HCT116 (cell line): ENCODE data around the gene RAB34. TPM values are rescaled to one million over a fixed set of nuclear protein-coding genes. Genes with fewer than 3 reads are reported as not detected.

Source experiments
- ATAC-seq: fragments of 200-7000 bp; cut with Tn5 transposase; 2 replicates; pipeline ENCODE4 v1.9.1; 2020; ENCODE audit warnings: mild to moderate bottlenecking, moderate library complexity
- BruUV-seq: library from RNA; stranded (reverse); fragments of 400-500 nt; replicated peaks from 2 replicates; lab custom pipeline; 2021; lab: Mats Ljungman, UMichigan
- CTCF ChIA-PET: fragments of 300-600 bp; sonication (Branson Sonifier 250); formaldehyde crosslinking; loops from one replicate; lab custom pipeline; 2021; ENCODE audit warnings: antibody characterized with exemption; lab: Charles Lee
- POLR2A ChIA-PET: fragments of 300-600, 350-600 bp; sonication (Branson Sonifier 250); formaldehyde crosslinking; loops from one replicate; lab custom pipeline; 2021; ENCODE audit warnings: antibody characterized with exemption; lab: Charles Lee
- RAD21 ChIA-PET, 2 experiments: fragments of 300-600 bp; sonication (Branson Sonifier 250); formaldehyde crosslinking; loops; one replicate each; lab custom pipeline; 2023; ENCODE audit warnings: low total read pairs in 2 of 2; ENCODE audit not compliant: uncharacterized antibody in 2 of 2, unreplicated experiment in 2 of 2, low non-redundant PET in 1 of 2; lab: Charles Lee
- DNase-seq: peaks from one replicate; pipeline ENCODE4 v3.0.0-alpha.2; 2010; ENCODE audit warnings: low read depth, low spot score
- H2AFZ ChIP-seq: fragments of 200-600 bp; shearing (Covaris generic), sonication (generic); 2 replicates; pipeline ENCODE4 v1.6.1; 2017; ENCODE audit warnings: low read depth, mixed run types, mixed read lengths, antibody characterized with exemption, low read length; ENCODE audit not compliant: poor library complexity, severe bottlenecking
- H3K27ac ChIP-seq: 2 replicates; pipeline ENCODE4 v1.5.1; 2012; ENCODE audit warnings: low read depth, low read length
- H3K27me3 ChIP-seq: fragments of 200-600 bp; sonication (generic); 2 replicates; pipeline ENCODE4 v1.6.1; 2016; ENCODE audit warnings: mixed run types, low read length, mixed read lengths; ENCODE audit not compliant: insufficient read depth
- H3K36me3 ChIP-seq, 2 experiments: fragments of 200-500 bp in 1 of 2; fragments of 200-600 bp in 1 of 2; sonication (Bioruptor generic) in 1 of 2; sonication (generic) in 1 of 2; 2 replicates each; pipeline versions ENCODE4 v1.5.1 to v1.6.1; 2014 to 2016; ENCODE audit warnings: low read length in 2 of 2, inconsistent platforms in 1 of 2, mixed read lengths in 1 of 2, mixed run types in 1 of 2; ENCODE audit not compliant: insufficient read depth in 2 of 2, control insufficient read depth in 1 of 2
- H3K4me1 ChIP-seq, 2 experiments: fragments of 200-600 bp in 1 of 2; sonication (generic) in 1 of 2; 2 replicates each; pipeline versions ENCODE4 v1.5.1 to v1.6.1; 2012 to 2017; ENCODE audit warnings: low read length in 2 of 2, inconsistent platforms in 1 of 2, mild to moderate bottlenecking in 1 of 2, mixed read lengths in 1 of 2, mixed run types in 1 of 2, moderate library complexity in 1 of 2; ENCODE audit not compliant: insufficient read depth in 2 of 2, control insufficient read depth in 1 of 2
- H3K4me2 ChIP-seq: fragments of 200-600 bp; sonication (generic); 2 replicates; pipeline ENCODE4 v1.6.1; 2017; ENCODE audit warnings: mixed run types, low read length, mixed read lengths
- H3K4me3 ChIP-seq, 2 experiments: fragments of 200-600 bp in 1 of 2; sonication (generic) in 1 of 2; replicated peaks in 1 of 2; 2 replicates each; pipeline ENCODE4 v1.5.1; 2011 to 2016; ENCODE audit warnings: low read length in 2 of 2, control low read depth in 1 of 2, low read depth in 1 of 2, mild to moderate bottlenecking in 1 of 2, mixed read lengths in 1 of 2, mixed run types in 1 of 2
- H3K79me2 ChIP-seq: fragments of 200-600 bp; sonication (generic); 2 replicates; pipeline ENCODE4 v1.6.1; 2017; ENCODE audit warnings: mild to moderate bottlenecking, mixed run types, low read length, moderate library complexity, mixed read lengths; ENCODE audit not compliant: insufficient read depth
- H3K9ac ChIP-seq: fragments of 200-600 bp; sonication (generic); 2 replicates; pipeline ENCODE4 v1.6.1; 2016; ENCODE audit warnings: low read length, mixed read lengths
- H3K9me2 ChIP-seq: fragments of 200-600 bp; sonication (generic), shearing (Covaris generic); 2 replicates; pipeline ENCODE4 v1.6.1; 2017; ENCODE audit warnings: mixed run types, mild to moderate bottlenecking, moderate library complexity; ENCODE audit not compliant: insufficient read depth
- H3K9me3 ChIP-seq, 2 experiments: fragments of 200-500 bp in 1 of 2; fragments of 200-600 bp in 1 of 2; sonication (Bioruptor generic) in 1 of 2; sonication (generic) in 1 of 2; 2 replicates each; pipeline ENCODE4 v1.6.1; 2014 to 2017; ENCODE audit warnings: low read length in 2 of 2, mixed read lengths in 2 of 2, inconsistent platforms in 1 of 2, low read depth in 1 of 2, mild to moderate bottlenecking in 1 of 2, mixed run types in 1 of 2, moderate library complexity in 1 of 2; ENCODE audit not compliant: control insufficient read depth in 1 of 2, insufficient read depth in 1 of 2
- H4K20me1 ChIP-seq: fragments of 200-600 bp; sonication (generic), shearing (Covaris generic); 2 replicates; pipeline ENCODE4 v1.6.1; 2017; ENCODE audit warnings: mixed run types, mild to moderate bottlenecking, moderate library complexity; ENCODE audit not compliant: insufficient read depth
- CBX3 ChIP-seq: IDR thresholded peaks from 2 replicates; pipeline ENCODE4 v1.6.1; 2012; ENCODE audit warnings: low read depth
- CTCF ChIP-seq, 3 experiments: fragments of 200-600 bp in 1 of 3; sonication (generic) in 1 of 3; IDR thresholded peaks in 2 of 3; conservative IDR thresholded peaks in 1 of 3; 2 replicates each; pipeline ENCODE4 v1.5.1; 2012 to 2017; ENCODE audit warnings: low read depth in 2 of 3, low read length in 2 of 3, antibody characterized with exemption in 1 of 3, borderline replicate concordance in 1 of 3, control low read depth in 1 of 3, mild to moderate bottlenecking in 1 of 3, mixed read lengths in 1 of 3, mixed run types in 1 of 3, moderate library complexity in 1 of 3; ENCODE audit not compliant: insufficient read depth in 1 of 3
- EGR1 ChIP-seq: IDR thresholded peaks from 2 replicates; pipeline ENCODE4 v1.6.1; 2012; ENCODE audit warnings: low read depth
- ELF1 ChIP-seq: IDR thresholded peaks from 2 replicates; pipeline ENCODE4 v1.6.1; 2012; ENCODE audit warnings: low read depth, borderline replicate concordance
- EZH2 ChIP-seq: fragments of 200-600 bp; sonication (generic); IDR thresholded peaks from 2 replicates; pipeline ENCODE4 v1.6.1; 2017; ENCODE audit warnings: antibody characterized with exemption, mixed run types
- EZH2phosphoT487 ChIP-seq: fragments of 200-600 bp; IDR thresholded peaks from 2 replicates; pipeline ENCODE4 v1.6.1; 2018; ENCODE audit warnings: antibody characterized with exemption, borderline replicate concordance
- FOSL1 ChIP-seq: IDR thresholded peaks from 2 replicates; pipeline ENCODE4 v1.6.1; 2012; ENCODE audit warnings: low read depth
- JUND ChIP-seq: IDR thresholded peaks from 2 replicates; pipeline ENCODE4 v1.6.1; 2012
- POLR2A ChIP-seq: IDR thresholded peaks from 2 replicates; pipeline ENCODE4 v1.7.0; 2011; ENCODE audit warnings: borderline replicate concordance; ENCODE audit not compliant: insufficient read depth, insufficient read length; ENCODE audit errors: extremely low read depth
- POLR2AphosphoS5 ChIP-seq: IDR thresholded peaks from 2 replicates; pipeline ENCODE4 v1.6.1; 2011; ENCODE audit warnings: mild to moderate bottlenecking, low read depth, low read length, moderate library complexity
- REST ChIP-seq: IDR thresholded peaks from 2 replicates; pipeline ENCODE4 v1.6.1; 2012; ENCODE audit warnings: low read depth
- SIN3A ChIP-seq: IDR thresholded peaks from 2 replicates; pipeline ENCODE4 v1.6.1; 2012; ENCODE audit warnings: low read depth
- SP1 ChIP-seq: IDR thresholded peaks from 2 replicates; pipeline ENCODE4 v1.6.1; 2012; ENCODE audit warnings: low read depth
- SRF ChIP-seq: IDR thresholded peaks from 2 replicates; pipeline ENCODE4 v1.6.1; 2012; ENCODE audit warnings: low read depth
- TCF7L2 ChIP-seq: IDR thresholded peaks from 2 replicates; pipeline ENCODE4 v1.7.0; 2011; ENCODE audit warnings: borderline replicate concordance, inconsistent platforms; ENCODE audit not compliant: insufficient read depth, insufficient read length; ENCODE audit errors: extremely low read depth
- YY1 ChIP-seq: IDR thresholded peaks from 2 replicates; pipeline ENCODE4 v1.6.1; 2011; ENCODE audit warnings: low read length, low read depth, moderate library complexity, mild to moderate bottlenecking; ENCODE audit not compliant: insufficient replicate concordance; ENCODE audit errors: extremely low read depth
- ZBTB33 ChIP-seq: IDR thresholded peaks from 2 replicates; pipeline ENCODE4 v1.6.1; 2011; ENCODE audit warnings: mild to moderate bottlenecking, low read length, moderate library complexity; ENCODE audit not compliant: insufficient replicate concordance; ENCODE audit errors: extremely low read depth
- intact Hi-C: fragments of 100-400 bp; cut with micrococcal nuclease; formaldehyde crosslinking; loops from 2 replicates; pipeline ENCODE4 v1.10.0; 2022
- total RNA-seq: library from RNA; stranded (reverse); gene quantifications from one replicate; pipeline ENCODE4 v1.2.1, GENCODE V29; 2021; ENCODE audit not compliant: unreplicated experiment

RAB34 gene
- total RNA-seq, 1 experiment from 2014 or later, result 0.59 TPM

GRCh38 chr17:28693869-28694268, 23.8 kb downstream of the RAB34 start:
- no peak overlapping the region for H3K4me3 ChIP-seq
- no peak for ATAC-seq
- RAD21 ChIA-PET, result no interaction called here
- no peaks in the 10 kb centered on the region for H3K27me3 ChIP-seq
- DNase-seq, result no peak
- H3K36me3 ChIP-seq, result peaks cover 59 to 65% of the 10 kb centered on the region in 2 experiments
- H3K9me3 ChIP-seq, result no peaks in the 10 kb centered on the region
- POLR2A ChIA-PET, result interaction anchor here (0.5 kb wide), 1 partner anchor 17 kb away, joined by 3 read pairs; no protein-coding TSS in a partner anchor
- H3K4me1 ChIP-seq, result no peaks in the 10 kb centered on the region
- H3K79me2 ChIP-seq, result no peaks in the 10 kb centered on the region
- no peaks in the 10 kb centered on the region for H4K20me1 ChIP-seq
- H3K27ac ChIP-seq, result no peak overlapping the region
- CTCF ChIA-PET, result no interaction called here
- no peak overlapping the region for H3K9ac ChIP-seq
- intact Hi-C loops, result no loop called here
- no peaks in the 10 kb centered on the region for H3K9me2 ChIP-seq
- no TSS peak for BruUV-seq
- H3K4me2 ChIP-seq, result no peak overlapping the region
- no peak for TF ChIP-seq REST
- no peak for TF ChIP-seq ZBTB33
- TF ChIP-seq ELF1, result no peak
- no peak for TF ChIP-seq SRF
- TF ChIP-seq SP1, result no peak
- TF ChIP-seq SIN3A, result no peak
- TF ChIP-seq CBX3, result no peak
- no peak for TF ChIP-seq EGR1
- no peak for TF ChIP-seq EZH2
- TF ChIP-seq EZH2phosphoT487, result no peak
- no peak for TF ChIP-seq POLR2A
- TF ChIP-seq FOSL1, result no peak
- no peak for TF ChIP-seq CTCF (IDR thresholded peaks at IDR 0.05 in 2 of 3, conservative IDR thresholded peaks at IDR 0.05 in 1 of 3; ENCODE audit: borderline replicate concordance in 1 of 3, insufficient read depth in 1 of 3, low read depth in 2 of 3, low read length in 2 of 3)
- TF ChIP-seq TCF7L2, result no peak
- TF ChIP-seq JUND, result no peak
- no peak for TF ChIP-seq POLR2AphosphoS5
- no peak for TF ChIP-seq YY1
- no peak overlapping the region for H2AFZ ChIP-seq
